NCI-H2107 treated with DMSO at 0.1 percent for 48 hours (cell line): ENCODE data around the gene FAM8A1.

Source experiments
- DNase-seq: peaks from one replicate; lab custom pipeline; 2025; ENCODE audit not compliant: unreplicated experiment; lab: John Stamatoyannopoulos, UW

Gene FAM8A1

DNA sequence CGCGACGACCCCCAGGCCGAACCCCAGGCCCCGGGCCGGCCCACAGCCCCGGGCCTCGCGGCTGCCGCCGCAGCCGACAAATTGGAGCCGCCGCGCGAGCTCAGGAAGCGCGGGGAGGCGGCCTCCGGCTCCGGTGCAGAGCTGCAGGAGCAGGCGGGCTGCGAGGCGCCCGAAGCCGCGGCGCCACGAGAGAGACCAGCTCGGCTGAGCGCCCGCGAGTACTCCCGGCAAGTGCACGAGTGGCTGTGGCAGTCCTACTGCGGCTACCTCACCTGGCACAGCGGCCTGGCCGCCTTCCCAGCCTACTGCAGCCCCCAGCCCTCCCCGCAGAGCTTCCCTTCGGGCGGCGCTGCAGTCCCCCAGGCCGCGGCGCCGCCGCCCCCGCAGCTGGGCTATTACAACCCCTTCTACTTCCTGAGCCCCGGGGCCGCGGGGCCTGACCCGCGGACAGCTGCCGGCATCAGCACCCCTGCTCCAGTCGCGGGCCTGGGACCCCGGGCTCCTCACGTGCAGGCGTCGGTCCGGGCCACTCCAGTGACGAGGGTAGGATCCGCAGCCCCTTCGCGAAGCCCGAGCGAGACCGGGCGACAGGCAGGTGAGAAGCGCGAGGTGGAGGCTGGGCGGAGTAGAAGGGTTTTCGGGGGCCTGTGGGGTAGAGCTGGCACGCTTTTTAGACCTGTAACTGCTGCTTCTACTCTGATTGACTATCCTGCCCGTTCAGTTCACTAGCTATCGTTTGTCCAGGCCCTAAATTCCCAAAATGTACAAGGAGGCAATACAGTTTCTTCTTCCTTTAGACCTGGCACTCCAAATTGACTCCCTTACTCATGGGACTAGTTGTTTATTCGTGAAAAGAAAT is 654 bp downstream of the FAM8A1 start:
- DNase-seq, result no peak

DNA sequence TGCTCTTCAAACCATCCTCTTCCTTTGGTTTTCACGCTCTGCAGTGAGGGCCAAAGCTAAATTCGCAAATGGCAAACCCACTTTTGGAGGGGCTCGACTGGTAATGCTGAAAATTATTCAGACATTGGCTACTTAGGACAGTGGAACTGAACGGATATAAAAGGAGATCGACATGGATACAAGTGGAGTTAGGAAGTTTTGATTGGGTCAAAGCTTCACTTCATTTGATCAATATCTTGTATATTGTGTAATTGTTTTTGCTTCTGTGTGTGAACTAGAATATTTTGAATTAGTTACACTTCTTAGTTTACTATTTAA is 1.2 kb downstream of the FAM8A1 start:
- DNase-seq, result no peak

DNA sequence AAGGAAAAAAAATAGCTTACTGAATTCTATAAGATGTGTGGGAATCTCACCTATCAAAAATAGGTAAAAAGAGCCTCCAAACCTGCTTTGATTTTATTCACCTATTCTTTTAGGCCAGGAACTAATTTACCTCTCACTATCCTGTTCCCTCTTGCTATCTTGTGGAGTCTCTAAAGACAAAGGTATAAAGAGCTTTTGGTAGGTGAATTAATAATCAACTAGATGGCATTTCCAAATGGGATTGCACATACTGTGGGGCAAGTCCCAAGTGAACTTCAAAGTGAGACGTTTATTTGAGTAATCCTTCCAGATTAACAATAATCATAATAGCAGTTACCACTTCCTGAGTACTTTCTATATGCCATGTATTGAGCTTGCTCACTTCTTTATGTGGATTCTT is 2.8 kb downstream of the FAM8A1 start:
- DNase-seq, result no peak

DNA sequence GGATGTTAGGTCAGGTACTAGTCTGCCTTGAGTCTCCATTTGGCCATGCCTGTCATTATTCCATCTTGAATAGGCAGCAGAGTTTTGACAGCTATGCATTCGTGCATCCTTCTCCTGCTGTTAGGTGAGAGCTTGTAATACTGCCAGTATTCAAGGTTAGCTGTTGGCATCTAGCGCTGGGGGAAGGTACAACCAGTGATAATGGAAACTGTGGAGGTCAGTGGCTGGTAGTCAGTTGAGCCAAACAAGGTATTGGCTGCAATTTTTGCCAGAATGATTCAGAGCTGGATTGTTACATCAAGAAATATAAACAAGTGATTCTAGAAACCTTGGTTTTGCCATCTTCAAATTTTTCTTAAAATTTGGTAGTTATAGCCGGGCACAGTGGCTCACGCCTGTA is 6.5 kb downstream of the FAM8A1 start:
- no peak for DNase-seq

DNA sequence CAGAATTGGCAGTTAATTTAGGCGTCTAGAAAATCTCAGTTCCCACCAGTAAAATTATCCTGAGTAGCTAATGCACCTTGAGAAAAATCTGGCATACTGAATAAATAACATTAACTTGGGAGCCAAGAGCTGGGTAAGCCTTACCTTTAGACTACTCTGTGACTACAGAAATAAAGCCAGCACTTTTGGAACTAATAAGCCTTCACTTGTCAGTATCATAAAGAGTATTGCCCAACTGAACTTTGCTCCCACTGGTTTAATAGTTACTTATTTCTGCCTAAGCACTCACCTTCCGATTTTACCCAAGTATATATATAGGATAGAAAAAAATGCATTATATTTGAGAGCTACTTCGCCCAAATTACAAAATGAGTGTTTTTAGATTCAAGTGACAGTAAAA is 10.7 kb downstream of the FAM8A1 start:
- DNase-seq, result no peak

DNA sequence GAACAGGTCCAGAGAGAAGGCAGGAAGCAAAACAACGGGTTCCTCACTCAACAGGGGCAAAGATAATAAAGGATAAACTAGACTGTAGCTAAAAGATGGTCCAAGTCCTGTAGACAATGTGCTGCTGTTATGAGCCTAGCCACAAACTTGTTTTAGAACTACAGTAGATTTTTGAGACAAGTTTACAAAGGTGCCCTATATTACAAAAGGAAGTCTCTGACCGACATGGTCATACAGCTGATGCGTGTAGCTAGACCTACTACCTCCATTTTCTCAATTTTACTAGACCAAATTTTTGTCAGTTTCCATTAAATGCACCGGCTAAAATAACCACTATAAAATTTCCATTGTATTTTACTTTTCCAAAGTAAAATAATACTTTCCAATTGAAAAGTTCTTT is 11.9 kb downstream of the FAM8A1 start:
- no peak for DNase-seq

DNA sequence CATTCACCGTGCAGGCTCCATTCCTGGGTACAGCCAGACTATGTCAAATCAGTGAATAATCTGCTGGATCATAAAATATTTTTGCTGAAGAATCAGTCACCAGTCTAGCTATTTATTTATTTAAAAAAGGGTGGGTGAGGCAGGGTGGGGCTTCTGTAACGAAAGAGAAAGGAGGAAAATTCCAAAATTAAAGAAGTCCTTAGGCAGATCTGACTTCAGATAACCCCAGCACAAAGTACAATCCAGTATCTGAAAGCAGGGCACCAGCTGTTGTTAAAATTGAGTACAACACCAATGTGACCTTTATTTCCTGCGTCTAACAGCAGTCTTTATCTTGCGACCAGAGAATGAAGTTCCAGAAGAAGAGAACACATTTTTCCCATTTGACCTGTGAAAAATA is 15.7 kb downstream of the FAM8A1 start:
- no peak for DNase-seq

DNA sequence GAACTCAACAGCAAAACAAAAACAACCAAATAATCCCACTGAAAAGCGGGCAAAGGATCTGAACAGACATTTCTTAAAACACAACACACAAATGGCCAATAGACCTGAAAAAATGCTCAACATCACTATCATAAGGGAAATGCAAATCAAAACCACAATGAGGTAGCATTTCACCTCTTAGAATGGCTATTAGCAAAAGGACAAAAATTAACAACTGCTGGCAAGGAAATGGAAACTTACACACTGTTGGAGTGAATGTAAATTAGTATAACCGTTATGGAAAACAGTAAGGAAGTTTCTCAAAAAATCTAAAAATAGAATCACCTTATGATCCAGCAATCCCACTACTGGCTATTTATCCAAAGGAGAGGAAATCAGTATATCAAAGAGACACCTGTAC is 20.9 kb downstream of the FAM8A1 start:
- DNase-seq, result no peak

DNA sequence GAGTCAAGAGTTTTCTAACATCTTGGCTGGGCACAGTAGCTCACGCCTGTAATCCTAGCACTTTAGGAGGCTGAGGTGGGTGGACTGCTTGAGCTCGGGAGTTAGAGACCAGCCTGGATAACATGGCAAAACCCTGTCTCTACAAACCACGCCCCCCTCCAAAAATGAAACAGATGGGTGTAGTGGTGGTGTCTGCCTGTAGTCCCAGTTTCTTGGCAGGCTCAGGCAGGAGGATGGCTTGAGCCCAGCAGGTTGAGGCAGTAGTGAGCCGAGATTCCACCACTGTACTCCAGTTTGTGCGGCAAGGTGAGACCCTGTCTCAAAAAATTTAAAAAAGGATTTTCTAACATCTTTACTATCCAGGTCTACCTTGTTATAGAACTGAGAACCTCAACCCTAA is 22.0 kb downstream of the FAM8A1 start:
- no peak for DNase-seq

DNA sequence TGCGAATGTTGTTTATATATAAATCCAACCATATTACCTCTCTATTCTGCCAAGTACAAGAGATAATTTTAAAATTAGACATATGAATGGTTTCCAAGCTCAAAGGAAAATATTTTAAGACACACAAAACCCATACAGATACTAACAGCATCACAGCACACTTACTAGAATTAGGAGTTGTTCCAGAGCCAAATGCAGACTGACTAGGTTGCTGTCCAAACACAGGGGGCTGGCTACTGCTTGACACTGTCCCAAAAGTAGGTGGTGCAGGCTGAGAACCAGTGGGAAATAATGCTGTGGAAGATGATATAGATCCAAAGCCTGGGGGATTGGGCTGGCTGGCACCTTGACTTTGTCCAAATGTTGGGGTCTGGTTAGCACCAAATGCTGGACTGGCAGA is 24.3 kb downstream of the FAM8A1 start:
- no peak for DNase-seq

DNA sequence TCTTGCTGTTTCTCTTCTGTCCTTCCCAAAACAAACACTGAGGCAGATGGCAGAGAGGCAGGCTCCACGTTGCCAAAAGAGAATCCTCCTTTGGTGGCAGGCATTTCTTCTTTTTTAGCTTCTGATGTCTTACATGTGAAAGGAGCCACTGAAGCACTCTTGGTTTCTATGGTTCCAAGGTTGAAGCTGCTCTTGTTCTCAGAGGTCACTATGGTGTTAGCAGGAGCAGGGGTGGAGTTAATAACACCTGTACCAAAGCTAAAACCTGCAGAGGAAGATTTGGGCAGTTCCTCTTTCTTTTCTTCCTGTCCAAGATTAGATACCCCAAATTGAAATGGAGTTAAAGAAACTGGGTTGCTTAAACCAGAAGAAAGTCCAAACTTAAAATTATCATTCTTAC is 28.8 kb downstream of the FAM8A1 start:
- DNase-seq, result no peak

DNA sequence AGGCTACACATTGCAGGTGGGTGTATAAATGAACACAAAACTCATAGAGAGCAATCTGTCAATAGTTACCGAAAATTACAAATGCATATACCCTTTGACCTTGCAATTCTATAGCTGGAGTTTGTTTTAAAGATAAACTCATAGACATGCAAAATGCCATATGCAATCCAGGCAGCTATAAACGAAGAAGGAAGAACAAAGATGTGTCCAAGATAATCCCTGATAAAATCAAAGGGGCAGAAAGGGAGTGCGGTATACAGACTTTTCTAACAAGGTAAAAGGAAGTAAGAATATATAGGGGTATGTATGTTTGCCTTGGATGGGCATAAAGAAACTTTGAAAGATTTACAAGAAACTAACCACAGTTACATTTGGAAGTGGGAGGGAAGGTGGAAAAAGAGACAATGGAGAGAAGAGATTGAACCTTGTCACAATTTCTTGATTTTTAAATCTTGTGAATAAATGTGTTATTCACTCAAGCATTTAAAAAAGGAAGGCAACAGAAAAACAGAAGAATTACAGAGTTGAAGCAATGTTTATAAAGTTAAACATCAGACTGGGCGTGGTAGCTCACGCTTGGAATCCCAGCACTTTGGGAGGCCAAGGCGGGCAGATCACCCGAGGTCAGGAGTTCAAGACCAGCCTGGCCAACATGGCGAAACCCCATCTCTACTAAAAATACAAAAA is 29.9 kb downstream of the FAM8A1 start:
- DNase-seq, result no peak

DNA sequence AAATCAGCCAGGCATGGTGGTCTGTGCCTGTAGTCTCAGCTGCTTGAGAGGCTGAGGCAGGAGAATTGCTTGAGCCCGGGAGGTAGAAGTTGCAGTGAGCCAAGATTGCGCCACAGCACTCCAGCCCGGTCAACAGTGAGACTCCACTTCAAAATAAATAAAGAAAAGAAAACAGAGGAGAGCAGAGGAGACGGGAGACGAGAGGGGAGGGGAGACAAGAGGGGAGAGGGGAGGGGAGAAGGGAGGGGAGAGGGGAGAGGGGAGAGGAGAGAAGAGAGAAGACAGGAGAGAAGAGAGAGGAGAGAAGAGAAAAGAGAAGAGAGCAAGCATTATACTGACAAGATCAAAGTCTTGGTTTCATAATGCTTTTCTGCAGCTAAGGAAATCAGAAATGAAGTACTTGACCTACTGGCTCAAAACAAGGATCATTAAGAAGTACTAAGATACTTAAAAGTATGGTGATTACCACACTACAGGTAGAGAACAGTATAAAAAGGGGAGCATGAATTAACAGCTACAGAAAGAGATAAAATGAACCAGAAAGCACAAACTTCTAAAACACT is 30.5 kb downstream of the FAM8A1 start:
- no peak for DNase-seq

DNA sequence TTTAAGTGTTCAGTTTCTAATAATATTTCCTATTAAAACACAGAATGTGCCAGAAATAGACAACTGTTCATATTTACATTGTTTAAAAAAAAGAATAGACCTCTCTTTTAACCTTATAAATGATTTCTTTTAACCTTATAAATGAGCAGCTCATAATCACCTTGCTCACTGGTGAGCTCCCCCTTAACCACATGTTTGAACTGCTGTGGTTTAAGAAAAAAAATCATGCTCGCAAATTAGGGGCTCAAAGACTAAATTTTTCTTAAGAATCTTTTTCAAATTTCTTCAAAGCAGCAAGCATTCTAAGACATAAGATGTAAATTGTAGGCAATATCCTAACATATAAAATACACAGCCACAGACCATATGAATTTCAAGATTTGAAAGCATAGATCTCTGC is 32.8 kb downstream of the FAM8A1 start:
- DNase-seq, result no peak

DNA sequence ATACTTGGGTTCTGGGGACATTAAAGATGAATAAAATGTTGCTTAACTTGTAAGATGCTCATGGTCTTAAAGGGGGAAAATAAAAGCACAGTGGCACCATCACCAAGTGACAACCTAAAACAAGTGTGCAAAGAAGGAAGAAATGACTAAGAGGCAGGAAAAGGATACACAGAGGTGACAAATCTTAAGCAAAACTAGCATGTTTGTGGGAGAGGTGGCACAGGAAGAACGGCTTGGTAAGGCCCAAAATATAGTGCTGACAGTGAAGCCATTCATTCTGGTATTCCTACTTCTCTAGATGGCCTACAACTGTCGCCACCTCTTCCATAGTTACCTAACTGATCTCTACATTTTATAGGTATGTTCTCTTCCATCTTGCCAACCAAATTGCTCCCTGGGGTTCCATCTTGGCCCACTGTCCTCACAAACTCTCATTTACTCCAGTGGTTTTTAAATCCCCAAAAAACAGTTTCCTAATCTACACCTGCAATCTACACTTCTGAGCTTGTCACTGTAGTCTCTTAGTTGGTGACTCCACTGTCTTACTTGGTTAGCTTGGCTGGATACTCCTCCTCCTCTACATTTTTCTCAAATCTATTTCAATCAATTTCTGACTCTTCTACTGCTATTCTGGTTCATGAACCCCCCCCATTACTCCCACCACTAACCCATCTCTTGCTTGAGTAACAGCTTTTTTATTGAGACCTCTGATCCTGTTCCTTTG is 33.5 kb downstream of the FAM8A1 start:
- no peak for DNase-seq

DNA sequence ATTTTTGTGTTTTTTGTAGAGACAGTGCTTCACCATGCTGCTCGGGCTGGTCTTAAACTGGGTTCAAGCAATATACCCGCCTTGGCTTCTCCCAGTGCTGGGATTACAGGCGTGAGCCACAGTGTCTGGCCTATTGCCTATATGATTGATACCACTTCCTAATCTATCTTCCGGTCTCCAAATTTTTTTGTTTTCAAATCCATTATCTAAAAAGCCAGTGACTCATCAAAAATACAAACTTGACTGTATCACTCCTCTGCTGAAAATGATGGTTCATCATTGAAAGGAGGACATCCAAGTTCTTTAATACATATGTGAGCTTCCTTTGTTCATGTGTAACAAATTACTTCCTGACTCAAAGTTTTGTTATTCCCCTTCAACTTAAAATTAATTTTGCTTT is 35.5 kb downstream of the FAM8A1 start:
- no peak for DNase-seq

DNA sequence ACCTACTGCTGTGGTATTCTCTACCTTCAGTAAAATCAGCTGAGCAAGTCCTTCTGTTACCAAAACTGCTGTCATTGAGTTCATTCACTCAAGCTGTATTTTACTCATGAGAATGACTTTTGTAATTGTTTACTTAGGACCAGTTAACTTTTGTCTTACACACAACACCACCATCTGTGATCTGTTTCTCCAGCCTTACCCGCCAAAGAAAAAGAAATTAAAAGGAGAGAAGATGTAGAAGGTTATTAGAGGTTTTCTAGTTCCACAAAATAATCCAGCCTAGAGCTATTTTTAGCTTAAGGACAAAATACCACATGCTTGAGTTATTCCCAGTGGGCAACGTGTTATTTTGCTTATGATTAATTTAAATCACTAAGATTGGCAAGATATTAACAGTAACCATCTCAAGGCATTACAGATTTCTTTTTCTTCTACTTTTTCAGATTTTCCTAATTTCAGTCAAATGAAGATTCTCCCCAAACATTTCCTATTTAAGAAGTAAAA is 38.2 kb downstream of the FAM8A1 start:
- no peak for DNase-seq

DNA sequence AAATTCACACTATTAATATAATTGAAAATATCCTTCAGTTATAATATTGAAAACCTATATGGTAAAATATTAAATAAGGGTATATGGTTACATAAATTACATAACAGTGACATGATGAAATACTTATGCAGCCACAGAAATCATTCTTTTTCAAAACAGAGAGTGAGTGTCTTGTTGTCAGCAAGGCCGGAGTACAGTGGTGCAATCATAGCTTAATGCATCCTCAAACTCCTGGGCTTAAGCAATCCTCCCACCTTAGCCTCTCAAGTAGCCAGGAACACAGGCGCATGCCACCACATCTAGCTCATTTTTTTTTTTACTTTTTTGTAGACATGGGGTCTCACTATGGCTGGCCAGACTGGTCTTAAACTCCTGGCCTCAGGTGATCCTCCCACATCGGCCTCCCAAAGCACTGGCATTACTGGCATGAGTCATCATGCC is 40.4 kb downstream of the FAM8A1 start:
- no peak for DNase-seq

DNA sequence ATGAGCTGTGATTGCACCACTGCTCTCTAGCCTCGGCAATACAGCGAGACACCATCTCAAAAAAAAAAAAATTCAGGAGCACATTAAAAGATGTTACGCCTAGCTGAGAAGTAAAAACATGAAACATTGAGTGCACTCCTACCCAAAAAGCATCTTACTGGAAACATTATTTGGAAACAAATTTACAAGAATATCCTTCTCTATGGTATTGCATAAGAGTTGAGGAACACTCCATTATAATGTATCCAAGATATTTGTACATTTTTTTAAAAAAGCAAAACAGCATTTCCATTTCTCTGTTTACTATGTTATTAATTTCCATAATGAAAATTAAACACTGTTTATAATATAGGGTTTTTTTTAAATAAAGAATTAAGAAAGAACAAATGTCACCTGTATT is 48.6 kb downstream of the FAM8A1 start:
- no peak for DNase-seq

DNA sequence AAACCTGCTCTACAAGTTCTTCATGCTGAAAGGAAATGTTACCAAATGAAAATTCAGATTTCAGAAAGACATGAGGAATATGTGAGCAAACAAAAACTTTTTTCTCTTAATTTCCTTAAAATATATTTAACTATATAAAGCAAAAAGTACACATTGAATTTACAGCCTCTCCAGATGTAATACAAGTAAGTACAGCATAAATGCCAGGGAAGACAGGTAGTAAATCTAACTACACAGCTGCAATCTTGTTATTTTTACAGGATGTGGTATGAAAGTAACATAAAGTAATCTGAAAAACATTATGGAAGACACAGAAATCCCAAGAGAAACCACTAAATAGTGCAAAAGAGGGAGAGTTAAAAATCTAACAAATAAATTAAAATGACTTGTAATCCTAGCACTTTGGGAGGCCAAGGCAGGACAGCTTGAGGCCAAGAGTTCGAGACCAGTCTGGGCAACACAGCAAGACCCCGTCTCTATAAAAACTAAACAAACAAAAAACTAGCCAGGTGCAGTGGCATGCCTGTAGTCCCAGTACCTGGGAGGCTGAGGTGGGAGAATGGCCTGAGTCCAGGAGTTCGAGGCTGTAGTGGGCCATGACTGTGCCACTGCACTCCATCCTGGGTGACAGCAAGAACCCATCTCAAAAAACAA is 50.7 kb downstream of the FAM8A1 start:
- no peak for DNase-seq
